ENCODE measurements around the gene TMEM132D. TPM values are rescaled to one million over a fixed set of nuclear protein-coding genes. Genes with fewer than 3 reads are reported as not detected.

The TMEM132D gene
- total RNA-seq, 1 donor from 2014 or later: not detected

GRCh38 chr12:129257524-129257923 lies 646.3 kb downstream of the TMEM132D start:
- Mint-ChIP-seq H3K9me3 (peaks cover 40% of the 10 kb centered on the region), H3K27me3 (ENCODE audit: insufficient read depth) (no peaks in the 10 kb centered on the region), H3K27ac (no peak overlapping the region), H3K36me3 (ENCODE audit: low read depth) (no peaks in the 10 kb centered on the region), H3K4me3 (no peak overlapping the region), H3K4me1 (ENCODE audit: low read depth) (no peaks in the 10 kb centered on the region)
- intact Hi-C loops (cut with micrococcal nuclease): no loop called here
- no peak for DNase-seq (ENCODE audit: low spot score)

GRCh38 chr12:129246630-129247029 lies 657.2 kb downstream of the TMEM132D start:
- Mint-ChIP-seq H3K4me3 (no peak overlapping the region), H3K27ac (no peak overlapping the region), H3K4me1 (ENCODE audit: low read depth) (no peaks in the 10 kb centered on the region), H3K9me3 (peaks cover 35% of the 10 kb centered on the region), H3K27me3 (ENCODE audit: insufficient read depth) (no peaks in the 10 kb centered on the region), H3K36me3 (ENCODE audit: low read depth) (no peaks in the 10 kb centered on the region)
- intact Hi-C loops (cut with micrococcal nuclease): no loop called here
- no peak for DNase-seq (ENCODE audit: low spot score)

GRCh38 chr12:129245769-129246168 lies 658.1 kb downstream of the TMEM132D start:
- no peaks in the 10 kb centered on the region for H3K27me3 Mint-ChIP-seq (ENCODE audit: insufficient read depth)
- H3K36me3 Mint-ChIP-seq (ENCODE audit: low read depth): no peaks in the 10 kb centered on the region
- intact Hi-C loops (cut with micrococcal nuclease): no loop called here
- H3K27ac Mint-ChIP-seq: no peak overlapping the region
- H3K9me3 Mint-ChIP-seq: peaks cover 41% of the 10 kb centered on the region
- no peak overlapping the region for H3K4me3 Mint-ChIP-seq
- no peaks in the 10 kb centered on the region for H3K4me1 Mint-ChIP-seq (ENCODE audit: low read depth)
- no peak for DNase-seq (ENCODE audit: low spot score)

- peaks cover 33% of the 10 kb centered on the region for H3K9me3 Mint-ChIP-seq
- H3K27ac Mint-ChIP-seq: no peak overlapping the region
- no peak for DNase-seq (ENCODE audit: low spot score)
- no peak overlapping the region for H3K4me3 Mint-ChIP-seq
- no peaks in the 10 kb centered on the region for H3K4me1 Mint-ChIP-seq (ENCODE audit: low read depth)
- H3K27me3 Mint-ChIP-seq (ENCODE audit: insufficient read depth): no peaks in the 10 kb centered on the region
- intact Hi-C loops (cut with micrococcal nuclease): no loop called here
- H3K36me3 Mint-ChIP-seq (ENCODE audit: low read depth): no peaks in the 10 kb centered on the region
Measured at GRCh38 chr12:129241852-129242251, 662.0 kb downstream of the TMEM132D start.

- Mint-ChIP-seq H3K4me3 (no peak overlapping the region), H3K36me3 (ENCODE audit: low read depth) (no peaks in the 10 kb centered on the region), H3K9me3 (peaks cover 20% of the 10 kb centered on the region), H3K27me3 (ENCODE audit: insufficient read depth) (no peaks in the 10 kb centered on the region), H3K4me1 (ENCODE audit: low read depth) (no peaks in the 10 kb centered on the region), H3K27ac (no peak overlapping the region)
- DNase-seq (ENCODE audit: low spot score): no peak
- intact Hi-C loops (cut with micrococcal nuclease): no loop called here
Measured at GRCh38 chr12:129237881-129238280, 665.9 kb downstream of the TMEM132D start.

GRCh38 chr12:129234209-129234608 lies 669.6 kb downstream of the TMEM132D start:
- no peaks in the 10 kb centered on the region for H3K4me1 Mint-ChIP-seq (ENCODE audit: low read depth)
- DNase-seq (ENCODE audit: low spot score): no peak
- no peaks in the 10 kb centered on the region for H3K36me3 Mint-ChIP-seq (ENCODE audit: low read depth)
- no peak overlapping the region for H3K27ac Mint-ChIP-seq
- H3K9me3 Mint-ChIP-seq: peaks cover 12% of the 10 kb centered on the region
- H3K27me3 Mint-ChIP-seq (ENCODE audit: insufficient read depth): peaks cover 2% of the 10 kb centered on the region
- no peak overlapping the region for H3K4me3 Mint-ChIP-seq
- intact Hi-C loops (cut with micrococcal nuclease): no loop called here

- Mint-ChIP-seq H3K36me3 (ENCODE audit: low read depth) (no peaks in the 10 kb centered on the region), H3K27me3 (ENCODE audit: insufficient read depth) (peaks cover 2% of the 10 kb centered on the region), H3K27ac (no peak overlapping the region), H3K9me3 (peaks cover 9% of the 10 kb centered on the region), H3K4me3 (no peak overlapping the region), H3K4me1 (ENCODE audit: low read depth) (no peaks in the 10 kb centered on the region)
- no peak for DNase-seq (ENCODE audit: low spot score)
- intact Hi-C loops (cut with micrococcal nuclease): no loop called here
Measured at GRCh38 chr12:129231491-129231890, 672.3 kb downstream of the TMEM132D start.

GRCh38 chr12:129230995-129231394 lies 672.8 kb downstream of the TMEM132D start:
- no peak for DNase-seq (ENCODE audit: low spot score)
- H3K27ac Mint-ChIP-seq: no peak overlapping the region
- H3K36me3 Mint-ChIP-seq (ENCODE audit: low read depth): no peaks in the 10 kb centered on the region
- peaks cover 2% of the 10 kb centered on the region for H3K27me3 Mint-ChIP-seq (ENCODE audit: insufficient read depth)
- H3K4me1 Mint-ChIP-seq (ENCODE audit: low read depth): no peaks in the 10 kb centered on the region
- peaks cover 9% of the 10 kb centered on the region for H3K9me3 Mint-ChIP-seq
- H3K4me3 Mint-ChIP-seq: no peak overlapping the region
- intact Hi-C loops (cut with micrococcal nuclease): no loop called here

GRCh38 chr12:129226851-129227250 lies 677.0 kb downstream of the TMEM132D start:
- intact Hi-C loops (cut with micrococcal nuclease): no loop called here
- DNase-seq (ENCODE audit: low spot score): no peak
- no peak overlapping the region for H3K4me3 Mint-ChIP-seq
- peaks cover 16% of the 10 kb centered on the region for H3K9me3 Mint-ChIP-seq
- no peaks in the 10 kb centered on the region for H3K4me1 Mint-ChIP-seq (ENCODE audit: low read depth)
- no peaks in the 10 kb centered on the region for H3K36me3 Mint-ChIP-seq (ENCODE audit: low read depth)
- H3K27ac Mint-ChIP-seq: no peak overlapping the region
- H3K27me3 Mint-ChIP-seq (ENCODE audit: insufficient read depth): no peaks in the 10 kb centered on the region

- Mint-ChIP-seq H3K36me3 (ENCODE audit: low read depth) (no peaks in the 10 kb centered on the region), H3K9me3 (peaks cover 16% of the 10 kb centered on the region), H3K27me3 (ENCODE audit: insufficient read depth) (no peaks in the 10 kb centered on the region), H3K27ac (no peak overlapping the region), H3K4me1 (ENCODE audit: low read depth) (no peaks in the 10 kb centered on the region), H3K4me3 (no peak overlapping the region)
- intact Hi-C loops (cut with micrococcal nuclease): no loop called here
- no peak for DNase-seq (ENCODE audit: low spot score)
Measured at GRCh38 chr12:129226005-129226404, 677.8 kb downstream of the TMEM132D start.

GRCh38 chr12:129215556-129215955 lies 688.3 kb downstream of the TMEM132D start:
- Mint-ChIP-seq H3K36me3 (ENCODE audit: low read depth) (no peaks in the 10 kb centered on the region), H3K27ac (no peak overlapping the region), H3K4me1 (ENCODE audit: low read depth) (no peaks in the 10 kb centered on the region), H3K9me3 (peaks cover 34% of the 10 kb centered on the region), H3K27me3 (ENCODE audit: insufficient read depth) (no peaks in the 10 kb centered on the region), H3K4me3 (no peak overlapping the region)
- intact Hi-C loops (cut with micrococcal nuclease): no loop called here
- no peak for DNase-seq (ENCODE audit: low spot score)

GRCh38 chr12:129213551-129213950 lies 690.3 kb downstream of the TMEM132D start:
- peaks cover 25% of the 10 kb centered on the region for H3K9me3 Mint-ChIP-seq

GRCh38 chr12:129211862-129212630 lies 691.8 kb downstream of the TMEM132D start:
- H3K4me1 Mint-ChIP-seq (ENCODE audit: low read depth): no peaks in the 10 kb centered on the region
- H3K9me3 Mint-ChIP-seq: peaks cover 21% of the 10 kb centered on the region
- no peak overlapping the region for H3K4me3 Mint-ChIP-seq
- intact Hi-C loops (cut with micrococcal nuclease): no loop called here
- H3K27ac Mint-ChIP-seq: no peak overlapping the region
- no peaks in the 10 kb centered on the region for H3K27me3 Mint-ChIP-seq (ENCODE audit: insufficient read depth)
- H3K36me3 Mint-ChIP-seq (ENCODE audit: low read depth): no peaks in the 10 kb centered on the region
- DNase-seq (ENCODE audit: low spot score): no peak

More at GRCh38 chr12:129213551-129213950, 690.3 kb downstream of the TMEM132D start:
- Mint-ChIP-seq H3K27me3 (ENCODE audit: insufficient read depth) (no peaks in the 10 kb centered on the region), H3K4me3 (no peak overlapping the region), H3K27ac (no peak overlapping the region), H3K36me3 (ENCODE audit: low read depth) (no peaks in the 10 kb centered on the region), H3K4me1 (ENCODE audit: low read depth) (no peaks in the 10 kb centered on the region)
- intact Hi-C loops (cut with micrococcal nuclease): no loop called here
- DNase-seq (ENCODE audit: low spot score): no peak

- H3K4me3 Mint-ChIP-seq: no peak overlapping the region
- no peak for DNase-seq (ENCODE audit: low spot score)
- H3K9me3 Mint-ChIP-seq: no peaks in the 10 kb centered on the region
- H3K36me3 Mint-ChIP-seq (ENCODE audit: low read depth): no peaks in the 10 kb centered on the region
- no peaks in the 10 kb centered on the region for H3K4me1 Mint-ChIP-seq (ENCODE audit: low read depth)
- no peaks in the 10 kb centered on the region for H3K27me3 Mint-ChIP-seq (ENCODE audit: insufficient read depth)
- no peak overlapping the region for H3K27ac Mint-ChIP-seq
- intact Hi-C loops (cut with micrococcal nuclease): no loop called here
Measured at GRCh38 chr12:129208566-129208965, 695.3 kb downstream of the TMEM132D start.

All from activated T-helper 1 cell treated with anti-CD3 and anti-CD28 coated beads, Interleukin-12 subunit alpha, Interleukin-12 subunit beta, Interleukin-2, Interleukin-4 antibody, amounts not matched to agents 30 ng/mL and 10 ng/mL and 1 ng/mL, durations not matched to agents 14 hours and 24 hours and 36 hours (primary cell).